Natural killer cell treated with Interleukin-12 subunit alpha and Interleukin-12 subunit beta and Interleukin-15 and Interleukin-18, amount 100 ng/mL, for 72 hours (primary cell): Measurements from ENCODE around the gene MICAL3. TPM values are rescaled to one million over a fixed set of nuclear protein-coding genes. Genes with fewer than 3 reads are reported as not detected.
A peak's percentile ranks its signal among the peaks of the same experiment; 100 is the strongest.
"Not testable (repeated sequence)": the region's sequence is repeated elsewhere in the genome, so short reads cannot be mapped to it uniquely, and the experiment has no call there.

ENCODE experiments used
- ATAC-seq, 2 donors: fragments of 150-1000 bp; cut with Tn5 transposase in 1 of 2; sonication (Bioruptor Pico), chemical (Tn5 transposase) in 1 of 2; 2 replicates each; pipeline ENCODE4 v1.10.0; 2021
- DNase-seq: peaks from one replicate; pipeline ENCODE4 v3.0.0; 2022; ENCODE audit warnings: low spot score
- H3K27ac Mint-ChIP-seq, 2 donors: 1 replicate in 1 of 2; 2 replicates in 1 of 2; pipeline ENCODE4 v1.8.0; 2022; ENCODE audit warnings: mixed read lengths in 2 of 2, mild to moderate bottlenecking in 1 of 2, moderate library complexity in 1 of 2
- H3K27me3 Mint-ChIP-seq, 2 donors: 1 replicate in 1 of 2; 2 replicates in 1 of 2; pipeline ENCODE4 v1.8.0; 2022; ENCODE audit warnings: mixed read lengths in 2 of 2
- H3K36me3 Mint-ChIP-seq: one replicate; pipeline ENCODE4 v1.8.0; 2022; ENCODE audit warnings: mixed read lengths
- H3K4me1 Mint-ChIP-seq, 2 donors: 1 replicate in 1 of 2; 2 replicates in 1 of 2; pipeline ENCODE4 v1.8.0; 2022; ENCODE audit warnings: low read depth in 2 of 2, mixed read lengths in 2 of 2, mild to moderate bottlenecking in 1 of 2
- H3K4me3 Mint-ChIP-seq: one replicate; pipeline ENCODE4 v1.8.0; 2022; ENCODE audit warnings: mixed read lengths
- H3K9me3 Mint-ChIP-seq: 2 replicates; pipeline ENCODE4 v1.8.0; 2022; ENCODE audit warnings: mixed read lengths
- total RNA-seq, 2 donors: library from RNA; stranded (reverse); gene quantifications; one replicate each; pipeline ENCODE4 v1.2.3, GENCODE V29; 2022

MICAL3 gene
- 10 to 100 TPM; 52.7 to 62.1 TPM for total RNA-seq

DNA sequence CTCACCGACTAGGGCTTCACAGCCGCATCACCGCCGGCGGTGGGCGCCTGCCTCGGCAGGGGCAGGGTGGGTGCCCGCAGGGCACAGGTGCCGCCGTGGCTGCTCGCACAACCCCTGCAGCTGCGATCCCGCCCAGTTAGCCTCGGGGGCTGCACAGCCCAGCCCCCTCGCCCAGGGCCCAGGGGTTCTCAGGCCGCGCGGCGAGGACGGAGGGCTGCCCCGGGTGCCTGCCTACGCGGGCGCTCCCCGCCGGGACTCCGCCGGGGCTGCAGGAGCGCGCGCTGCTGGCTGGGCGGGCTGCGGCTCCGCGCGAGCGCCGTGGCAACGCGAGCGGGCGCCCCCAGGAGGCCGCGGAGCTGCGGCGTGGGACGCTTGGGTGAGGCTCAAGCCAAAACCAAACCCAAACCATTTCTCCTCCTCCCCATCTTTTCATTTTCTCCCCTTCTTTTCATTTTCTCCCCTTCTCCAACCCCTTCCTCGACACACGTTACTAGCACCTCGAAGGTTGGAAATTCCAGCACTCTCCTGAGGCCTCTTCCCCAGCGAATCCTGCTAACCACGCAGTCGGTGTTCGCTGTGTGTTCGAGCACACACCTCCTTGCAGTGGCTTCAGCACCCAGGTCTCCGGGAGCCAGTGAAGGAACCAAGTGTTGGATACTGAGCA, at the start of gene MICAL3:
Gene MICAL3, minus strand, starts transcription at position 286 of the 664 bp plus-strand sequence. CDS start 117,749 bp downstream, outside the sequence.
- no peaks in the 10 kb centered on the region for H3K36me3 Mint-ChIP-seq
- peaks cover 10 to 12% of the 10 kb centered on the region in 2 donors for H3K4me1 Mint-ChIP-seq
- H3K9me3 Mint-ChIP-seq, result no peaks in the 10 kb centered on the region
- DNase-seq, result peak; percentile 69
- peak within 1 kb of the TSS; percentile 87 for H3K4me3 Mint-ChIP-seq
- H3K27ac Mint-ChIP-seq, result no peak within 1 kb of the TSS
- ATAC-seq, result peak; percentile 88 to 91
- peaks cover 37 to 51% of the 10 kb centered on the region in 2 donors for H3K27me3 Mint-ChIP-seq

DNA sequence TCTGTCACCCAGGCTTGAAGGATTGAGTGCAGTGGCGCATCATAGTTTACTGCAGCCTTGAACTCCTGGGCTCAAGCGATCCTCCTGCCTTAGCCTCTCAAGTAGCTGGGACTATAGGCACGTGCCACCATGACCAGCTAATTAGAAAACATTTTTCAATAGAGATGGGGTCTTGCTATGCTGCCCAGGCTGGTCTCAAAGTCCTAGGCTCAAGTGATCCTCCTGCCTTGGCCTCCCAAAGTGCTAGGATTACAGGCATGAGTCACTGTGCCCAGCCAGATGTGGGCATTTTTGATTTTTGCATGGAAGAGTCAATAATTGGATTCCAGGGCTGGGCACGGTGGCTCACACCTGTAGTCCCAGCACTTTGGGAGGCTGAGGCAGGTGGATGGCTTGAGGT, 49.6 kb upstream of the MICAL3 start:
- not testable (repeated sequence) for H3K9me3 Mint-ChIP-seq, H3K27ac Mint-ChIP-seq, H3K4me3 Mint-ChIP-seq, DNase-seq, ATAC-seq, H3K27me3 Mint-ChIP-seq, H3K36me3 Mint-ChIP-seq
- peaks cover 21 to 23% of the 10 kb centered on the region in 2 donors for H3K4me1 Mint-ChIP-seq

DNA sequence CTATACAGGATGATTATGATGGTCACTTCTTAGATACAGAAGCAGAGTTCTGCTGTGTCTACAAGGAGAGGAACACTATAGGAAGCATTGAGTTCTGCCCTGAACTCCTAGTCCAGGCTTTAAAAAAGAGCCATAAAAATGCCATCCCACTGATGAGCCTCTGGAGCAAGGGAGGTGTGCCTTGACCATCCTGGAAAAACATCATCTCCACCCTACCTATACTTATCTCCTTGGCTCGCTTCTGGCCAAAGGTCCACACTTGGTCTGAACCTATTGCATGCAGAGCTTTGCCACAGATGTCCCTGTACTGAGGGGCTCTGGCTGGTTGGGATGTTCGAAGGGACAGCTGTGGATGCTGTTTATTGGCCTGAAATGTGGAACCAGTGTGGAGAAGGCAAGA, 49.1 kb upstream of the MICAL3 start:
- peaks cover 5 to 9% of the 10 kb centered on the region in 2 donors for H3K27me3 Mint-ChIP-seq
- H3K4me3 Mint-ChIP-seq, result no peak overlapping the region
- peaks cover 17 to 19% of the 10 kb centered on the region in 2 donors for H3K4me1 Mint-ChIP-seq
- H3K36me3 Mint-ChIP-seq, result no peaks in the 10 kb centered on the region
- no peaks in the 10 kb centered on the region for H3K9me3 Mint-ChIP-seq
- H3K27ac Mint-ChIP-seq, result no peak overlapping the region
- DNase-seq (no peak), ATAC-seq (no peak)

DNA sequence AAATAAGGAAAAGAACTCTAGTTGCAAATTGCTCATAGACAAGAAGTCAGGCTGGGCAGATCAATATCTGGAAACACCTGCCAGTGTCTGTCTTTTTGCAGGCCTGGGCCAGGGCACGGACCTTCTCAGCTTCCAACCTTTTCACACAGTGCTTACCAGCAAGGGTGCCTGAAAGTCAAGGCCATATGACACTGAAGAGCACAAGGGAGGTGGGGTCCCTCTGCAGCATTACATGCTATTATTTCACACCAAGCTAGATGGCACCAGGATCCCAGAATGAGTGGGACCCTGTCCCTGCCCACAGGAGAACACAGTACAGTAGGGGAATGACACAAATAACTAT, 47.6 kb upstream of the MICAL3 start:
- Mint-ChIP-seq H3K4me1 (peaks cover 9 to 11% of the 10 kb centered on the region in 2 donors), H3K27ac (no peak overlapping the region), H3K36me3 (no peaks in the 10 kb centered on the region), H3K4me3 (no peak overlapping the region), H3K27me3 (peaks cover 19 to 24% of the 10 kb centered on the region in 2 donors), H3K9me3 (no peaks in the 10 kb centered on the region)
- ATAC-seq (no peak), DNase-seq (no peak)

- DNase-seq, H3K27ac Mint-ChIP-seq, H3K4me3 Mint-ChIP-seq, ATAC-seq, H3K9me3 Mint-ChIP-seq, H3K36me3 Mint-ChIP-seq, H3K4me1 Mint-ChIP-seq: not testable (repeated sequence)
- H3K27me3 Mint-ChIP-seq, result peaks cover 21 to 28% of the 10 kb centered on the region in 2 donors
Observed at GRCh38 chr22:18071307-18071967, 47.1 kb upstream of the MICAL3 start.

DNA sequence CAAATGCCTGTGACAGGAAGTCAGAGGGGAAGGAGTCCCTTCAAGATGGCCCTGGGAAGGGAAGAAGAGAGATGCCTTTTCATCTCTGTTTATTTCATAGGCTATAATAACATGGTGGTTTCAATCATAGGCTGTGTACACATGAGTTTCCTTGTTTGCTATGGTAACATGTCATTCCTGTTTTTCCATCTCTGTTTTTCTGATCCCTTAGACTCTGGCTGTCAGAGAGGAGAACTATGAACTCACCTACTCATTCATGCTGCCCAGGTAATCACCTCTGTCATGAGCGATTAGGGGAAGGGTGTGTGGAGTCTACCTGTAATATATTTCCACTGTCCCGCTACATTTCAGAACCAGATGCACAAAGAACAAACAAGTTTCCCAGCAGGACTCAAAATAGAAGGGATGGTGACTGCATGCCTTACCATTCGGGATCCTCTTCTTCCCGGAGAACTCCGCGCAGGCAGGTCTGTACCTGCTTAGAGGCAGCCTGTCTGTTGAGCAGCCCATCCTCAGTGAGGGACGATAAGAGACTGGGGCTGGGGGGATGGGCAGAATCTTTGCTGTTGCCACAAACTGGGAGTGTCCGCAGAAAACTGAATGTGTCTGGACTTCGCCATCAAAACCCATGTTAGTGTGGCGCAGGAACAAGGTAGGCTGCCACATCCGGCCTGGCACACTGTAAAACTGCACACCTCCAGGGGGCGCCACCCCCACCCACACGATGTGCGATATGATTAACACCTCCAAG, 46.4 kb upstream of the MICAL3 start:
- DNase-seq (no peak), ATAC-seq (no peak)
- no peaks in the 10 kb centered on the region for H3K36me3 Mint-ChIP-seq
- H3K4me3 Mint-ChIP-seq, result no peak overlapping the region
- H3K27ac Mint-ChIP-seq, result no peak overlapping the region
- H3K9me3 Mint-ChIP-seq, result no peaks in the 10 kb centered on the region
- peaks cover 0 to 4% of the 10 kb centered on the region in 2 donors for H3K4me1 Mint-ChIP-seq
- peaks cover 25 to 35% of the 10 kb centered on the region in 2 donors for H3K27me3 Mint-ChIP-seq

DNA sequence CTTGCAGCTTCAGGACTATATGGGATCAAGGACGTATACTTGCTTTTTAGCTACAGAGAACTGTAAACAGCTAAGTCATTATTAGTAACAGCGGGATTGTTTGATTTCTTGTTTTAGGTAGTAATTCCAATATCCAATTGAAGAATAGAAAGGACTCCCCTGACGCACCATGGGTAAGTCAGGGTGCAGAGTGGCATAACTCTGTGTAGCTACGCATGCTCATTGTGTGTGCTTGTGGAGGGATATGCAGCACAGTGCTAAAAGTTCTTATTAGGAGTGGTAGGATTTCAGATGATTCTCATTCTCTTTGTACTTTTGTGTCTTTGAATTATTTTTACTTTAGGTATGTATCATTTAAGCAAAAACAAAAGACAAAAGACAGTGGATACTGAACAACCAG, 45.7 kb upstream of the MICAL3 start:
- DNase-seq, result no peak
- peaks cover 0 to 4% of the 10 kb centered on the region in 2 donors for H3K4me1 Mint-ChIP-seq
- no peak overlapping the region for H3K4me3 Mint-ChIP-seq
- H3K9me3 Mint-ChIP-seq, result no peaks in the 10 kb centered on the region
- peaks cover 31 to 42% of the 10 kb centered on the region in 2 donors for H3K27me3 Mint-ChIP-seq
- ATAC-seq, result no peak
- no peaks in the 10 kb centered on the region for H3K36me3 Mint-ChIP-seq
- no peak overlapping the region for H3K27ac Mint-ChIP-seq

- H3K27ac Mint-ChIP-seq, result no peak overlapping the region
- DNase-seq (no peak), ATAC-seq (no peak)
- H3K36me3 Mint-ChIP-seq, result no peaks in the 10 kb centered on the region
- no peaks in the 10 kb centered on the region for H3K9me3 Mint-ChIP-seq
- H3K4me1 Mint-ChIP-seq, result peaks cover 0 to 4% of the 10 kb centered on the region in 2 donors
- H3K27me3 Mint-ChIP-seq, result peaks cover 36 to 48% of the 10 kb centered on the region in 2 donors
- H3K4me3 Mint-ChIP-seq, result no peak overlapping the region
Observed at GRCh38 chr22:18069041-18069440, 44.7 kb upstream of the MICAL3 start.

DNA sequence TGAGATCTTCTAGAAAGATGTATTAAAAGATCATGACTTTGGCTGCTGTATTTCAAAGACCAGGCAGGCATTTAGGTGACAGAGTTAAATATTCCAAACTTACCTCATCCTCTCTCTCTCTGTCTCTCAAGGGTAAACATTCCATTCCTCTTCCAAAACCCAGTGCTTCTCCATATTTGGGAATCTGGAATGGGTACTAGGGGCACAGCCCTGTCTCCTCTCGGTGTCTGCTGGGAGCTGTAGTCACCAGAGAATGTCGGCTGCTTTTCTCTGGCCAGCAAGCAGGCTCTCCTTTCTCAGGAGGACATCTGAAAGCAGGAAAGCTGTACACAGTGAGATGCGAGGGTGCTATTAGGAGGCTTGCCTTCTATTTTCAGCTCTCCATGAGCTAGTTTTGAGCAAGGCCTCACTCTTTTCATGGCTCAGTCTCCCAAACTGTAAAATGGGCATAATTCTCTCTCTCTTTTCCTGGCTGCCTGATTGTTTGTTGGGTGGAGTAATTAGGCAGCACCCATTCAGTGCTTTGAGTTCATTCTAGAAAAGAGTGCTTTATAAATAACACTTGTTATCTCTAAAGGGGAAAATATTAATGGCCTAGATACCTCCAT, 44.1 kb upstream of the MICAL3 start:
- peaks cover 40 to 48% of the 10 kb centered on the region in 2 donors for H3K27me3 Mint-ChIP-seq

GRCh38 chr22:18067548-18068341, 43.4 kb upstream of the MICAL3 start:
- no peak overlapping the region for H3K27ac Mint-ChIP-seq
- no peaks in the 10 kb centered on the region for H3K9me3 Mint-ChIP-seq
- peaks cover 0 to 4% of the 10 kb centered on the region in 2 donors for H3K4me1 Mint-ChIP-seq
- DNase-seq (no peak), ATAC-seq (no peak)
- peaks cover 40 to 48% of the 10 kb centered on the region in 2 donors for H3K27me3 Mint-ChIP-seq
- no peak overlapping the region for H3K4me3 Mint-ChIP-seq
- no peaks in the 10 kb centered on the region for H3K36me3 Mint-ChIP-seq

More for the DNA sequence above, 44.1 kb upstream of the MICAL3 start:
- no peak for DNase-seq
- H3K4me1 Mint-ChIP-seq, result peaks cover 0 to 4% of the 10 kb centered on the region in 2 donors
- no peak overlapping the region for H3K27ac Mint-ChIP-seq
- no peak for ATAC-seq
- no peaks in the 10 kb centered on the region for H3K36me3 Mint-ChIP-seq
- H3K4me3 Mint-ChIP-seq, result no peak overlapping the region
- no peaks in the 10 kb centered on the region for H3K9me3 Mint-ChIP-seq

DNA sequence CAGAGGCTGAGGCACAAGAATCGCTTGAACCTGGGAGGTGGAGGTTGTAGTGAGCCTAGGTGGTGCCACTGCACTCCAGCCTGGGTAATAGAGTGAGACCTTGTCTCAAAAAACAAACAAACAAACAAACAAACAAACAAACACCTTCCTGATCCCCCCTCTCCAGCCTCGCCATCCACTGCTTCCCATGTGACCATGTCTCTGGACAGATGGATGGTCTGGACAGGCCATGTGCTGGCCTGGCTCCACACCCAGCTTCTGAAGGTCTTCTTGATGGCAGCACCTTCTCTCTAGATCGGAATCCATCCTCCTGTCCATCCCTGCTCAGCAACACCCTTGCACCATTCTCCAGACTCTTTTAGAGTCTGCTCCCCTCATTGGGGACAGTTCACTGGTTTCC, 42.8 kb upstream of the MICAL3 start:
- Mint-ChIP-seq H3K36me3 (no peaks in the 10 kb centered on the region), H3K27me3 (peaks cover 40 to 48% of the 10 kb centered on the region in 2 donors), H3K4me3 (no peak overlapping the region), H3K27ac (no peak overlapping the region), H3K4me1 (peaks cover 0 to 4% of the 10 kb centered on the region in 2 donors), H3K9me3 (no peaks in the 10 kb centered on the region)
- DNase-seq (no peak), ATAC-seq (no peak)

GRCh38 chr22:18066181-18066859, 42.0 kb upstream of the MICAL3 start:
- Mint-ChIP-seq H3K4me1 (peaks cover 0 to 4% of the 10 kb centered on the region in 2 donors), H3K4me3 (no peak overlapping the region), H3K27ac (no peak overlapping the region), H3K9me3 (no peaks in the 10 kb centered on the region), H3K36me3 (no peaks in the 10 kb centered on the region), H3K27me3 (peaks cover 40 to 48% of the 10 kb centered on the region in 2 donors)
- no peak for ATAC-seq
- no peak for DNase-seq
